SK-N-SH treated with all-trans-retinoic acid at 6 μM for 48 hours (cell line): ENCODE results near the gene PRMT2.
"Not testable (repeated sequence)": the region's sequence is repeated elsewhere in the genome, so short reads cannot be mapped to it uniquely, and the experiment has no call there.

Experiments
- ATAC-seq: fragments of 200-7000 bp; cut with Tn5 transposase; 3 replicates; pipeline ENCODE4 v1.9.1; 2020; ENCODE audit warnings: mild to moderate bottlenecking, moderate library complexity
- ESRRG ChIP-seq: fragments of 250-450 bp; sonication (Bioruptor Pico); IDR thresholded peaks from 2 replicates; pipeline ENCODE4 v1.6.1; 2021; ENCODE audit warnings: mild to moderate bottlenecking
- GLIS3 ChIP-seq: fragments of 250-450 bp; sonication (Bioruptor Pico); IDR thresholded peaks from 2 replicates; pipeline ENCODE4 v1.5.0; 2020; ENCODE audit warnings: mild to moderate bottlenecking, moderate library complexity
- ISL1 ChIP-seq: fragments of 250-450 bp; sonication (Bioruptor Pico); IDR thresholded peaks from 2 replicates; pipeline ENCODE4 v2.1.2; 2022; ENCODE audit warnings: mild to moderate bottlenecking, moderate library complexity
- OSR1 ChIP-seq: fragments of 250-450 bp; sonication (Bioruptor Pico); IDR thresholded peaks from 2 replicates; pipeline ENCODE4 v1.8.0; 2022; ENCODE audit warnings: moderate library complexity, mild to moderate bottlenecking, inconsistent platforms
- PPARA ChIP-seq: fragments of 250-450 bp; sonication (Bioruptor Pico); IDR thresholded peaks from 2 replicates; pipeline ENCODE4 v1.5.0; 2020; ENCODE audit warnings: mild to moderate bottlenecking, borderline replicate concordance
- TOX ChIP-seq: fragments of 250-450 bp; sonication (Bioruptor Pico); IDR thresholded peaks from 2 replicates; pipeline ENCODE4 v1.8.0; 2021; ENCODE audit warnings: mild to moderate bottlenecking, moderate library complexity, borderline replicate concordance
- ZC3H10 ChIP-seq: fragments of 250-450 bp; sonication (Bioruptor Pico); IDR thresholded peaks from 2 replicates; pipeline ENCODE4 v1.5.1; 2021; ENCODE audit warnings: mild to moderate bottlenecking, moderate library complexity
- ZFP3 ChIP-seq: fragments of 250-450 bp; sonication (Bioruptor Pico); IDR thresholded peaks from 2 replicates; pipeline ENCODE4 v1.5.0; 2020; ENCODE audit warnings: mild to moderate bottlenecking, moderate library complexity
- ZFP30 ChIP-seq: fragments of 450-650 bp; formaldehyde crosslinking; IDR thresholded peaks from 2 replicates; pipeline ENCODE4 v1.5.0; 2022; ENCODE audit warnings: mild to moderate bottlenecking, moderate library complexity
- ZNF565 ChIP-seq: fragments of 450-650 bp; formaldehyde crosslinking; conservative IDR thresholded peaks from 2 replicates; pipeline ENCODE4 v1.5.0; 2020; ENCODE audit warnings: low read depth, mild to moderate bottlenecking, moderate library complexity
- ZNF8 ChIP-seq: fragments of 450-650 bp; formaldehyde crosslinking; IDR thresholded peaks from 2 replicates; pipeline ENCODE4 v1.5.0; 2020; ENCODE audit warnings: mild to moderate bottlenecking, moderate library complexity
- TF ChIP-seq, protein P1 (sequence below): fragments of 250-450 bp; sonication (Bioruptor Pico); IDR thresholded peaks from 2 replicates; pipeline ENCODE4 v1.5.1; 2020; ENCODE audit warnings: low read depth, mild to moderate bottlenecking, moderate library complexity
- TF ChIP-seq, protein P2 (sequence below): fragments of 250-450 bp; sonication (Bioruptor Pico); IDR thresholded peaks from 2 replicates; pipeline ENCODE4 v1.8.0; 2020; ENCODE audit warnings: mild to moderate bottlenecking, moderate library complexity, borderline replicate concordance
- TF ChIP-seq, protein P3 (sequence below): fragments of 250-450 bp; sonication (Bioruptor Pico); IDR thresholded peaks from 2 replicates; pipeline ENCODE4 v1.5.1; 2021; ENCODE audit warnings: mild to moderate bottlenecking, moderate library complexity
- TF ChIP-seq, protein P4 (sequence below): fragments of 250-450 bp; sonication (Bioruptor Pico); IDR thresholded peaks from 2 replicates; pipeline ENCODE4 v1.8.0; 2021; ENCODE audit warnings: low read depth, mild to moderate bottlenecking, moderate library complexity, borderline replicate concordance
- TF ChIP-seq, protein P5 (sequence below): fragments of 250-450 bp; sonication (Bioruptor Pico); IDR thresholded peaks from 2 replicates; pipeline ENCODE4 v1.5.0; 2020; ENCODE audit warnings: mild to moderate bottlenecking, moderate library complexity

Gene PRMT2

DNA sequence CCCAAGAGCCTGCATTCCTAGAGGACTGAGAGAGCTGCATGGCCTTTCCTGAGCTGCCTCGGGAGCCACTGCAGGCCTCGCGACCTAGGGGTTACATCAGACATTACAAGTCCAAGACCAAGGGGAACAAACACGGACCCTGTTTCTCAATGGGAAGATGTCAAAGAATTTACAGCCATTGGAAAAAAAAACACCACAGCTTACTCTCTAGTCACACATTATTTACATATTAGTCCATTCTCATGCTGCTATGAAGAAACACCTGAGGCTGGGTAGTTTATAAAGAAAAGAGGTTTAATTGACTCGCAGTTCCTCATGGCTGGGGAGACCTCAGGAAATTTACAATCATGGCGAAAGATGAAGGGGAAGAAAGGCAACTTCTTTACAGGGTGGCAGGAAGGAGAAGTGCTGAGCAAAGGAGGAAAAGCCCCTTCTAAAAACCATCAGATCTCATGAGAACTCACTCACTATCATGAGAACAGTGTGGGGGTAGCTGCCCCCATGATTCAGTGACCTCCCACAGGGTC lies 8.4 kb upstream of the PRMT2 start:
- ATAC-seq = no peak
- TF ChIP-seq, protein P1, sequence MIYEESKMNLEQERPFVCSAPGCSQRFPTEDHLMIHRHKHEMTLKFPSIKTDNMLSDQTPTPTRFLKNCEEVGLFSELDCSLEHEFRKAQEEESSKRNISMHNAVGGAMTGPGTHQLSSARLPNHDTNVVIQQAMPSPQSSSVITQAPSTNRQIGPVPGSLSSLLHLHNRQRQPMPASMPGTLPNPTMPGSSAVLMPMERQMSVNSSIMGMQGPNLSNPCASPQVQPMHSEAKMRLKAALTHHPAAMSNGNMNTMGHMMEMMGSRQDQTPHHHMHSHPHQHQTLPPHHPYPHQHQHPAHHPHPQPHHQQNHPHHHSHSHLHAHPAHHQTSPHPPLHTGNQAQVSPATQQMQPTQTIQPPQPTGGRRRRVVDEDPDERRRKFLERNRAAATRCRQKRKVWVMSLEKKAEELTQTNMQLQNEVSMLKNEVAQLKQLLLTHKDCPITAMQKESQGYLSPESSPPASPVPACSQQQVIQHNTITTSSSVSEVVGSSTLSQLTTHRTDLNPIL (CRISPR knock-in tag) = no peak
- TF ChIP-seq, protein P2, sequence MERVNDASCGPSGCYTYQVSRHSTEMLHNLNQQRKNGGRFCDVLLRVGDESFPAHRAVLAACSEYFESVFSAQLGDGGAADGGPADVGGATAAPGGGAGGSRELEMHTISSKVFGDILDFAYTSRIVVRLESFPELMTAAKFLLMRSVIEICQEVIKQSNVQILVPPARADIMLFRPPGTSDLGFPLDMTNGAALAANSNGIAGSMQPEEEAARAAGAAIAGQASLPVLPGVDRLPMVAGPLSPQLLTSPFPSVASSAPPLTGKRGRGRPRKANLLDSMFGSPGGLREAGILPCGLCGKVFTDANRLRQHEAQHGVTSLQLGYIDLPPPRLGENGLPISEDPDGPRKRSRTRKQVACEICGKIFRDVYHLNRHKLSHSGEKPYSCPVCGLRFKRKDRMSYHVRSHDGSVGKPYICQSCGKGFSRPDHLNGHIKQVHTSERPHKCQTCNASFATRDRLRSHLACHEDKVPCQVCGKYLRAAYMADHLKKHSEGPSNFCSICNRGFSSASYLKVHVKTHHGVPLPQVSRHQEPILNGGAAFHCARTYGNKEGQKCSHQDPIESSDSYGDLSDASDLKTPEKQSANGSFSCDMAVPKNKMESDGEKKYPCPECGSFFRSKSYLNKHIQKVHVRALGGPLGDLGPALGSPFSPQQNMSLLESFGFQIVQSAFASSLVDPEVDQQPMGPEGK (CRISPR knock-in tag) = no peak
- TF ChIP-seq PPARA (CRISPR knock-in tag) = no peak
- no peak for TF ChIP-seq ZFP3 (CRISPR knock-in tag)
- TF ChIP-seq, protein P3, sequence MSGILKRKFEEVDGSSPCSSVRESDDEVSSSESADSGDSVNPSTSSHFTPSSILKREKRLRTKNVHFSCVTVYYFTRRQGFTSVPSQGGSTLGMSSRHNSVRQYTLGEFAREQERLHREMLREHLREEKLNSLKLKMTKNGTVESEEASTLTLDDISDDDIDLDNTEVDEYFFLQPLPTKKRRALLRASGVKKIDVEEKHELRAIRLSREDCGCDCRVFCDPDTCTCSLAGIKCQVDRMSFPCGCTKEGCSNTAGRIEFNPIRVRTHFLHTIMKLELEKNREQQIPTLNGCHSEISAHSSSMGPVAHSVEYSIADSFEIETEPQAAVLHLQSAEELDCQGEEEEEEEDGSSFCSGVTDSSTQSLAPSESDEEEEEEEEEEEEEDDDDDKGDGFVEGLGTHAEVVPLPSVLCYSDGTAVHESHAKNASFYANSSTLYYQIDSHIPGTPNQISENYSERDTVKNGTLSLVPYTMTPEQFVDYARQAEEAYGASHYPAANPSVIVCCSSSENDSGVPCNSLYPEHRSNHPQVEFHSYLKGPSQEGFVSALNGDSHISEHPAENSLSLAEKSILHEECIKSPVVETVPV (CRISPR knock-in tag) = no peak
- TF ChIP-seq TOX (CRISPR knock-in tag) = no peak
- no peak for TF ChIP-seq OSR1 (CRISPR knock-in tag)
- TF ChIP-seq ZFP30 (CRISPR knock-in tag) = no peak
- TF ChIP-seq ISL1 (CRISPR knock-in tag) = no peak
- TF ChIP-seq, protein P4, sequence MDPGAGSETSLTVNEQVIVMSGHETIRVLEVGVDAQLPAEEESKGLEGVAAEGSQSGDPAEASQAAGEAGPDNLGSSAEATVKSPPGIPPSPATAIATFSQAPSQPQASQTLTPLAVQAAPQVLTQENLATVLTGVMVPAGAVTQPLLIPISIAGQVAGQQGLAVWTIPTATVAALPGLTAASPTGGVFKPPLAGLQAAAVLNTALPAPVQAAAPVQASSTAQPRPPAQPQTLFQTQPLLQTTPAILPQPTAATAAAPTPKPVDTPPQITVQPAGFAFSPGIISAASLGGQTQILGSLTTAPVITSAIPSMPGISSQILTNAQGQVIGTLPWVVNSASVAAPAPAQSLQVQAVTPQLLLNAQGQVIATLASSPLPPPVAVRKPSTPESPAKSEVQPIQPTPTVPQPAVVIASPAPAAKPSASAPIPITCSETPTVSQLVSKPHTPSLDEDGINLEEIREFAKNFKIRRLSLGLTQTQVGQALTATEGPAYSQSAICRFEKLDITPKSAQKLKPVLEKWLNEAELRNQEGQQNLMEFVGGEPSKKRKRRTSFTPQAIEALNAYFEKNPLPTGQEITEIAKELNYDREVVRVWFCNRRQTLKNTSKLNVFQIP (CRISPR knock-in tag) = no peak
- TF ChIP-seq ESRRG (CRISPR knock-in tag) = no peak

DNA sequence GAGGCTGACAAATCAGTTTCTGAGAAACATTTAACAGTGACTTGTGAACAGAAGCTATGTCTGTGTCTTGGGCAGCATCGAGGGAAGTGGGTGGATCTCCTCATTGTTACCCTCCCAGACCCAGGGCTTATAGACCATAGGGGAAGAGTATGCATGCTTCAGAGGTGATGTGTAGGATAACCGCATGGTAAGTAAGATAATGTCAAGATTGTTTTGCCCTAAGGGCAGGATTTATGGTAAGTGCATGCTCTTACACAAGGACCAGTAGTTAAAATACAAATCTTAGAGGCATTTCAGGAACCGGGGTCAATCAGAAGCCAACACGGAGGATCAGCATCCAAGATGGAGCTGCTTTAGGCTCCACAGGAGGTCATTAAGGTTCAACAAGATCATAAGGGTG lies 7.7 kb upstream of the PRMT2 start:
- no peak for TF ChIP-seq TOX (CRISPR knock-in tag)

DNA sequence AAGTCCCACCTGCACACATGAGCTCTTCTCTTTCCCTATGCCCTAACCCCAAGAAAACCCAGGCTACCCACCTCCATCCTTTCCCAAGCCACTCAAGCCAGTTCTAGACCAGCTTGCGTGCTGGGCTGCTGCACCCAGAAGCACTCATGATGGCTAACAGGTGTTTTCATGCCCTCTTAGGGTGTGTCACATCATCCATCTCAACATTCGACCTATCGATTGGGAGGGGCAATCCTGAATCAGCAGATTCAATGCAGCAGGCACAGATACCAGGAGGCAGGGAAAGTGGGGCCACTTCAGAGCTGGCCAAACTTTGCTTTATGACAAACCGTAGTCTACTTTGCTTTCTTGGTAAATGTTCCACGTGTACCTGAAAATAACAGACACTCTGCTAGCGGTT lies 6.6 kb upstream of the PRMT2 start:
- TF ChIP-seq, protein P2 (CRISPR knock-in tag) = no peak
- TF ChIP-seq, protein P5, sequence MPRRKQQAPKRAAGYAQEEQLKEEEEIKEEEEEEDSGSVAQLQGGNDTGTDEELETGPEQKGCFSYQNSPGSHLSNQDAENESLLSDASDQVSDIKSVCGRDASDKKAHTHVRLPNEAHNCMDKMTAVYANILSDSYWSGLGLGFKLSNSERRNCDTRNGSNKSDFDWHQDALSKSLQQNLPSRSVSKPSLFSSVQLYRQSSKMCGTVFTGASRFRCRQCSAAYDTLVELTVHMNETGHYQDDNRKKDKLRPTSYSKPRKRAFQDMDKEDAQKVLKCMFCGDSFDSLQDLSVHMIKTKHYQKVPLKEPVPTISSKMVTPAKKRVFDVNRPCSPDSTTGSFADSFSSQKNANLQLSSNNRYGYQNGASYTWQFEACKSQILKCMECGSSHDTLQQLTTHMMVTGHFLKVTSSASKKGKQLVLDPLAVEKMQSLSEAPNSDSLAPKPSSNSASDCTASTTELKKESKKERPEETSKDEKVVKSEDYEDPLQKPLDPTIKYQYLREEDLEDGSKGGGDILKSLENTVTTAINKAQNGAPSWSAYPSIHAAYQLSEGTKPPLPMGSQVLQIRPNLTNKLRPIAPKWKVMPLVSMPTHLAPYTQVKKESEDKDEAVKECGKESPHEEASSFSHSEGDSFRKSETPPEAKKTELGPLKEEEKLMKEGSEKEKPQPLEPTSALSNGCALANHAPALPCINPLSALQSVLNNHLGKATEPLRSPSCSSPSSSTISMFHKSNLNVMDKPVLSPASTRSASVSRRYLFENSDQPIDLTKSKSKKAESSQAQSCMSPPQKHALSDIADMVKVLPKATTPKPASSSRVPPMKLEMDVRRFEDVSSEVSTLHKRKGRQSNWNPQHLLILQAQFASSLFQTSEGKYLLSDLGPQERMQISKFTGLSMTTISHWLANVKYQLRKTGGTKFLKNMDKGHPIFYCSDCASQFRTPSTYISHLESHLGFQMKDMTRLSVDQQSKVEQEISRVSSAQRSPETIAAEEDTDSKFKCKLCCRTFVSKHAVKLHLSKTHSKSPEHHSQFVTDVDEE (CRISPR knock-in tag) = no peak
- TF ChIP-seq ZNF8 (CRISPR knock-in tag) (no peak), ZNF565 (no peak), ZFP3 (CRISPR knock-in tag) (no peak), ZC3H10 (CRISPR knock-in tag) (no peak), TOX (CRISPR knock-in tag) (no peak), GLIS3 (no peak)
- TF ChIP-seq, protein P4 (CRISPR knock-in tag) = no peak
- TF ChIP-seq, protein P1 (CRISPR knock-in tag) = no peak
- no peak for ATAC-seq

More for the DNA sequence above, 7.7 kb upstream of the PRMT2 start:
- ATAC-seq = no peak

DNA sequence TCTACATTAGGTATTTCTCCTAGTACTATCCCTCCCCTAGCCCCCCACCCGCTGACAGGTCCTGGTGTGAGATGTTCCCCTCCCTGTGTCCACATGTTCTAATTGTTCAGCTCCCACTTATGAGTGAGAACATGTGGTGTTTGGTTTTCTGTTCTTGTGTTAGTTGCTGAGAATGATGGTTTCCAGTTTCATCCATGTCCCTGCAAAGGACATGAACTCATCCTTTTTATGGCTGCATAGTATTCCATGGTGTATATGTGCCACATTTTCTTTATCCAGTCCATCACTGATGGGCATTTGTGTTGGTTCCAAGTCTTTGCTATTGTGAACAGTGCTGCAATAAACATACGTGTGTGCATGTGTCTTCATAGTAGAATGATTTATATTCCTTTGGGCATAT lies 4.6 kb upstream of the PRMT2 start:
- not testable (repeated sequence) for ATAC-seq
